Stomach smooth muscle (tissue), 2 donors: ENCODE data around the gene PALM3.

Experiments
- H3K27ac ChIP-seq: one replicate; pipeline ENCODE4 v1.7.0; 2013; ENCODE audit warnings: mild to moderate bottlenecking, low read length, inconsistent platforms
- H3K27me3 ChIP-seq, 2 donors: one replicate each; pipeline ENCODE4 v1.7.0; 2013; ENCODE audit warnings: low read length in 2 of 2; ENCODE audit not compliant: insufficient read depth in 2 of 2, control insufficient read depth in 1 of 2
- H3K36me3 ChIP-seq, 2 donors: one replicate each; pipeline ENCODE4 v1.7.0; 2013; ENCODE audit warnings: low read length in 2 of 2; ENCODE audit not compliant: control insufficient read depth in 2 of 2, insufficient read depth in 2 of 2
- H3K4me1 ChIP-seq: one replicate; pipeline ENCODE4 v1.7.0; 2013; ENCODE audit warnings: low read length; ENCODE audit not compliant: control insufficient read depth, insufficient read depth
- H3K4me3 ChIP-seq, 2 donors: one replicate each; pipeline ENCODE4 v1.7.0; 2013; ENCODE audit warnings: low read length in 2 of 2
- H3K9ac ChIP-seq, 2 donors: one replicate each; pipeline ENCODE4 v1.7.0; 2013; ENCODE audit warnings: low read length in 2 of 2, mild to moderate bottlenecking in 1 of 2
- H3K9me3 ChIP-seq, 2 donors: one replicate each; pipeline ENCODE4 v1.7.0; 2013; ENCODE audit warnings: low read length in 2 of 2; ENCODE audit not compliant: control insufficient read depth in 2 of 2
- donor health status: healthy.
- donor health status: Pancreatic carcinoma.

The PALM3 gene

GRCh38 chr19:14101003-14101545, 39.2 kb upstream of the PALM3 start:
- Histone ChIP-seq H3K4me1 (no peaks in the 10 kb centered on the region), H3K9ac (no peak overlapping the region), H3K4me3 (no peak overlapping the region), H3K27ac (no peak overlapping the region), H3K27me3 (no peaks in the 10 kb centered on the region), H3K9me3 (no peaks in the 10 kb centered on the region), H3K36me3 (peaks cover 33 to 44% of the 10 kb centered on the region in 2 donors)

- Histone ChIP-seq H3K9ac (no peak overlapping the region), H3K4me1 (no peaks in the 10 kb centered on the region), H3K27ac (no peak overlapping the region), H3K27me3 (no peaks in the 10 kb centered on the region), H3K9me3 (peaks cover 2 to 6% of the 10 kb centered on the region in 2 donors), H3K36me3 (peaks cover 24 to 30% of the 10 kb centered on the region in 2 donors), H3K4me3 (no peak overlapping the region)
Observed at GRCh38 chr19:14097532-14098151, 35.8 kb upstream of the PALM3 start.

- peaks cover 4% of the 10 kb centered on the region for H3K4me1 ChIP-seq
- H3K9ac ChIP-seq, result no peak overlapping the region
- no peak overlapping the region for H3K27ac ChIP-seq
- H3K27me3 ChIP-seq, result no peaks in the 10 kb centered on the region
- H3K4me3 ChIP-seq, result no peak overlapping the region
- H3K9me3 ChIP-seq, result peaks cover 2 to 6% of the 10 kb centered on the region in 2 donors
- H3K36me3 ChIP-seq, result peaks cover 17 to 23% of the 10 kb centered on the region in 2 donors
Observed at GRCh38 chr19:14096272-14096992, 34.6 kb upstream of the PALM3 start.

GRCh38 chr19:14094854-14095253, 33.0 kb upstream of the PALM3 start:
- peaks cover 11 to 14% of the 10 kb centered on the region in 2 donors for H3K36me3 ChIP-seq
- H3K9ac ChIP-seq, result no peak overlapping the region
- peaks cover 2 to 6% of the 10 kb centered on the region in 2 donors for H3K9me3 ChIP-seq
- H3K4me3 ChIP-seq, result no peak overlapping the region
- no peak overlapping the region for H3K27ac ChIP-seq
- H3K4me1 ChIP-seq, result peaks cover 4% of the 10 kb centered on the region
- no peaks in the 10 kb centered on the region for H3K27me3 ChIP-seq

DNA sequence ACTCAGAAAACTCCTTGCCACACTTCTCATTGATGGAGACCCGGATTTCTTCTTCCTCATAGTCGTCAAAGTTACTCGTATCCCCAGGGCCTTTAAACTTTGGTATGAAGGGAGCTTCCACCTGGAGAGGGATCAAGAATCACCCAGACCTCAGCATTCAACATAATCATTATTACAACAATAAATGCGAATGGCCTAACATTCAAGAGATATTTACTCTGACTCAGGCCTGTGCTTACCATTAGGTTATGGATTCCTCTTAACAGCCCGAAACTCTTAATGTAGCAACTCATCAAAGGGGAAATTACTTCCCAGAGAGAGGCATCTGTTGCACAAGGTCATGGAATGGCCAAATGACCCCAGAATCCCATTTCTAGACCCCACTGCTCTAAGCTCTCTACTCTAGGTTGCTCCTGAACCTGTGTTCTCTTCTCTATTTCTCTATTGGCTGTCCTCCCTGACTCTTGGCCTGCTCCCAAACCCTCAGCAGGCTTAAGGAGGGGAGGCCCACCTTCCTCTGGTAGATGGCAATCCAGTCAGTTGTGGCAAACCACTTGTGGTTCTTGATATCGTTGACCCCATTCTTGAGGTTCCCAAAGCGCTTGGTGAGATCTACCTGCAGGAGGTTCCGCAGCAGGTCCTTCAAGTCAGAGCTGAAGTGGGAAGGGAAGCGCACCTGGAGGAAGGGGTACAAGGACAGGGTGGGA, 31.4 kb upstream of the PALM3 start:
- peaks cover 14% of the 10 kb centered on the region for H3K4me1 ChIP-seq
- no peak overlapping the region for H3K27ac ChIP-seq
- H3K36me3 ChIP-seq, result peaks cover 15 to 18% of the 10 kb centered on the region in 2 donors
- no peak overlapping the region for H3K9ac ChIP-seq
- H3K4me3 ChIP-seq, result no peak overlapping the region
- H3K9me3 ChIP-seq, result peaks cover 2 to 6% of the 10 kb centered on the region in 2 donors
- no peaks in the 10 kb centered on the region for H3K27me3 ChIP-seq

- Histone ChIP-seq H3K36me3 (peaks cover 8 to 11% of the 10 kb centered on the region in 2 donors), H3K9me3 (peaks cover 2 to 6% of the 10 kb centered on the region in 2 donors), H3K4me1 (peaks cover 14% of the 10 kb centered on the region), H3K27me3 (no peaks in the 10 kb centered on the region), H3K9ac (no peak overlapping the region), H3K4me3 (peak overlapping the region; percentile 80 to 90), H3K27ac (peak overlapping the region; percentile 86)
Observed at GRCh38 chr19:14091813-14092462, 30.1 kb upstream of the PALM3 start.

DNA sequence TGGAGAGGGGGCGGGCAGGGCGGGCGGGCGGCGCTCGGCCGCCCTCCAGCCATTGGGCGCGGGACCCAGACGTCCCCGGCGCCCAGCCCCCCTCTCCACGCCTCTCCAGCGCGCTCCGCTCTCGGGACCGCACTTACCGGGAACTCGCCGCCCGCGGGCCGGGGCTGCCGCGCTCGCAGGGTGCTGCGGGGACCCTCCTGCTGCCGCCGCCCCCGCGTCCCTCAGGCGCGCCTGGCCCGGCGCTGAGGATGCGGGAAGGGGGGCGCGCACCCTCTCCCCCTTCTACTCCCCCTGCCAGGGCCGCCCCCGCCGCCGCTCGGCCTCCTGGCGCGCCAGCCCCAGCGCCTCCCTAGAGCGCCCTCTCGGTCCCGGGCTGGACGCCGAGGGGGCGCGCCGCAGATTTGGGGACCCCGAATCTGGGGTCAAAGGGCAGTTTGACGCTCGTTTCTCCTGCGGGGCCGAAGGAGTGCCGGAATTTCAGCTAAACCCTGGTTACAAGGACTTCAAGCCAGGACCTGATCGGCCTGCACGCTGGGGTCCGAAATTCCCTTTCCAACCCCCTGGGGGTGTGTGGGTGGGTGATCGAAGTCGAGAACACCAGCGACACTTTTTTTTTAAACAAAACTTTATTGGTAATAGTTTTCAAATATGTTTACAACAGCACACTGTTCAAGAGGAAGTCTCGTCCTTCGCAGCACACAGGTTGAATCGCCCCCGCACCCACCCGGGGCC, 29.4 kb upstream of the PALM3 start:
- Histone ChIP-seq H3K9me3 (peaks cover 2 to 6% of the 10 kb centered on the region in 2 donors), H3K36me3 (peaks cover 5 to 8% of the 10 kb centered on the region in 2 donors), H3K27ac (peak overlapping the region; percentile 86), H3K4me1 (peaks cover 14% of the 10 kb centered on the region), H3K4me3 (peak overlapping the region; percentile 80 to 90), H3K27me3 (no peaks in the 10 kb centered on the region), H3K9ac (peak overlapping the region; percentile 69 to 81)

- H3K27ac ChIP-seq, result peak within 1 kb of the TSS; percentile 86
- H3K9ac ChIP-seq, result peak within 1 kb of the TSS; percentile 69 to 81
- H3K9me3 ChIP-seq, result peaks cover 2 to 6% of the 10 kb centered on the region in 2 donors
- H3K4me1 ChIP-seq, result peaks cover 14% of the 10 kb centered on the region
- peaks cover 5 to 8% of the 10 kb centered on the region in 2 donors for H3K36me3 ChIP-seq
- peak within 1 kb of the TSS; percentile 80 to 90 for H3K4me3 ChIP-seq
- H3K27me3 ChIP-seq, result no peaks in the 10 kb centered on the region
Observed at GRCh38 chr19:14090509-14091080, 28.7 kb upstream of the PALM3 start, which contains the start of gene SAMD1. TSS of gene SAMD1 (minus strand) at chr19:14090751.

- Histone ChIP-seq H3K9me3 (peaks cover 2 to 6% of the 10 kb centered on the region in 2 donors), H3K4me1 (peaks cover 14% of the 10 kb centered on the region), H3K4me3 (peak overlapping the region; percentile 60 to 71), H3K27ac (no peak overlapping the region), H3K36me3 (peaks cover 5 to 8% of the 10 kb centered on the region in 2 donors), H3K9ac (peak overlapping the region in 1 of 2 donors; percentile 45), H3K27me3 (no peaks in the 10 kb centered on the region)
Observed at GRCh38 chr19:14089662-14090508, 28.0 kb upstream of the PALM3 start.
